ENCODE measurements around the gene NME1.

GRCh38 chr17:51133365-51133764 is 20.0 kb upstream of the NME1 start:
- TF ChIP-seq CTCF (IDR thresholded peaks at IDR 0.05), result no peak
- no peak for TF ChIP-seq POLR2A (IDR thresholded peaks at IDR 0.05)
